ENCODE data around the gene NRG3.
"Not testable (repeated sequence)": the region's sequence is repeated elsewhere in the genome, so short reads cannot be mapped to it uniquely, and the experiment has no call there.

Gene NRG3

DNA sequence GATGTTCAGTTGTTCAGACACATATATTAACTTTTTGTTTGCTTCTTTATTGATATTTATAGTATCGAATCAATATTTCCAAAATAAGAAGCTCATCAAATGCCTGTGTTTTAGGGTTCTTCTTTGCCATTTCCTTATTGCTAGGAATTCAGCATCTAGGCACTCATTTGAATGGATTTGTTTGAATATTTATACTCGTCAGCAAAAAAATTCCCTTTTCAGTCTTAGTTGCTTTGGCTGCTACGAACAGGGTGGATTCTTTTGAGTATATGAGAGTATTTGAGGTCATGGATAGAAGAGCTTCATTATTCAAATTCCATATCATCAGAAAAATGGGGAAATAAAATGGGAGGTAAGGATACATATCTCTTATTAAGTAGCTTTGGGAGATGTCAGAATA is 706.9 kb downstream of the NRG3 start:
- DNase-seq (ENCODE audit: low spot score): no peak

DNA sequence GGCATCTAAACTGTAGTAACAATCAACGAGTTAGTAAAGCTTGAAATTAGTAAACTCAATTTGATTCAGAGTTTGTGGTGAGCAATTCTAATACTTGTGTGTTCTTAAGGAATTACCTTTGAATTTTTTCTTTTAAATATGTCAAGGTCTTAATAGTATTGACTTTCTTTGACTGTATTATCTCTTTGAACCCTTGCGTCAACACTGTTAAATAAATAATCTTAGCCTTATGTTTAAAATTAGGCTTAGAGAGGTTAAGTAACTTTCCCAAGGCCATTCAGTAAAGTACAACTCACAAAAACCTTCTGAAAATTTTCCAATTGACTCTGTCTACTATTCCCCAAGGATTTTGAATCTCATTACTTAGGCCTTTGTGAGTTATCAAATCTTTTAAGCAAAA is 716.4 kb downstream of the NRG3 start:
- DNase-seq (ENCODE audit: low spot score): no peak

DNA sequence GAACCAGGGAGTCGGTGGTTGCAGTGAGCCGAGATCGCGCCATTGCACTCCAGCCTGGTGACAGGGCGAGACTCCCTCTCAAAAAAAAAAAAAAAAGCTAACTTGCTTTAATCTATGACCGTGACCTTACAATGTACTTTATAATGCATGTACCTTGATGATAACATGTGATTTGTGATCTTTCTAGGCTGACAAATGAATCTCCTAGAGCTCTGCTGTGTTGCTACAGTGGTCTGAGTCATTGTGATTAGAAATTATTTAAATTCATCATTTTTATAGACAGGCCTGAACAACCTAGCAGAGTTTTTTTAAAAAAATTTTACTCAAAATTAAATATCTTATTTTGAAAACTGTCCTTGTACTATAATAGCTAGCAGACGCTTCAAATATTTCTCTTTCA is 722.8 kb downstream of the NRG3 start:
- no peak for DNase-seq (ENCODE audit: low spot score)

DNA sequence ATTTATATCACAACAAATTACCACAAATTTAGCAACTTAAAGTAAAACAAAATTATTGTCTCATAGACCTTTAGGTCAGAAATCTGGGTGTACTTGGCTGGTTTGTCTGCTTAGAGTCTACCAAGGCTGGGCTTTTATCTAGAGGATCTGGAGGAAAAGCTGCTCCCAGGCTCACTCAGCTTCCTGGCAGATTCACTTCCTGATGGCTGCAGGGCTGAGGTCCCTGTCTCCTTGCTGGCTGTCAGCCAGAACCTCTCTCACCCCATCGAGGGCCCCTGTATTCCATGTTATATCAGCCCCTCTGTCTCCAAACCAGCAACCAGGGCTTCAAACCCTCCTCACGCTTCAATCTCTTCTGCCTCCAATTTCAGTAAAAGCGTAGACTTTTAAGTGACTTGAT is 734.9 kb downstream of the NRG3 start:
- DNase-seq (ENCODE audit: low spot score): no peak

DNA sequence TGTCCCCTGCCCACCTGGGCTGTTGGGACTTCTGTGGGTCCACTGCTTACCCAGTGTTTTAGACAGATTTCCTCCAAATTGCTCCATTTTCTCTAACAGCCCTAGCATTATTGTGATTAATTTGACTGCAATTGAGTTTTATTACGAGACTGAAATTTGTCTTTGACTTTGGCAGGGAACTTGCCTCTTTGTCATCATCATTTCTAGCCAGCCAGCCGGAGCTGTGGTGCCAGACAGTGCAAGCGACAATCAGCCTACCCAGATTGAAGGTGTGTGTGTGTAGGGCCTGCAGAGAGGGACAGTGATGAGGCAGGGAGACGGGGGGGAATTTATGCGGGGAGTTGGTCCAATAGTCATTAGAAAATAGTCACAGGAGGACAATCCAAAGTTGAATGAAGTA is 743.0 kb downstream of the NRG3 start:
- DNase-seq (ENCODE audit: low spot score): no peak

DNA sequence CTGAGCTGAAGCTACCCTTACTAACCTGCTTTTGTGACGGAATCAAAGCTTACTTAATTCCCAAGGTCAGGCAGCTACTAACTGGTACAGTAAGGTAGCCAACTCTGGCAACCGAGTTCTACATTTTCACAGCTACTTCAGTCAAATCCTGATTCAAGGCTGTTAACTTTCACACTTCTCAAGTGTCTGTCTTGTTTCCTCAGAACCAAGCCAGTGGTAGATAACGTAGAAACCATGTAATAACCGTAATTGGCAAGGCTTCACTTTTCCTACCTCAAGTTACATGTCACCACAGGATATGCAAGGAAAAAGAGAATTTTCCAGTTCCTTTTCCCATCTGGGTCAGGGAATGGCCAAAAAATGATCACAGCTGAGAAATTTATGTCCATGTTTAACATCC is 746.7 kb downstream of the NRG3 start:
- no peak for DNase-seq (ENCODE audit: low spot score)

DNA sequence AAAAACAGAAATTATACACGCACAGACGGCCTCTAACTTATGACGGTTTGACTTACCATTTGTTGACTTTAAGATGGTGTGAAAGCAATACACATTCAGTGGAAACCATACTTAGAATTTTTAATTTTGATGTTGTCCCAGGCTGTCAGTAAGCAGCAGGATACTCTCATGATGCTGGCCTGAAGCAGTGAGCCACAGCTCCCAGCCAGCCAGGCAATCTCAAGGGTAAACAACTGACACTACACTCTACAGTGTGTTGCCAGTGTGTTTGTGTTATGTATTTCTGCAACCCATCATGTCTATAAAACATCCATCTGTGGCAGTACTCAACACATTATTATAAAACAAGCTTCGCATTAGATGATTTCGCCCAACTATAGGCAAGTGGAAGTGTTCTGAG is 747.5 kb downstream of the NRG3 start:
- DNase-seq (ENCODE audit: low spot score): no peak

DNA sequence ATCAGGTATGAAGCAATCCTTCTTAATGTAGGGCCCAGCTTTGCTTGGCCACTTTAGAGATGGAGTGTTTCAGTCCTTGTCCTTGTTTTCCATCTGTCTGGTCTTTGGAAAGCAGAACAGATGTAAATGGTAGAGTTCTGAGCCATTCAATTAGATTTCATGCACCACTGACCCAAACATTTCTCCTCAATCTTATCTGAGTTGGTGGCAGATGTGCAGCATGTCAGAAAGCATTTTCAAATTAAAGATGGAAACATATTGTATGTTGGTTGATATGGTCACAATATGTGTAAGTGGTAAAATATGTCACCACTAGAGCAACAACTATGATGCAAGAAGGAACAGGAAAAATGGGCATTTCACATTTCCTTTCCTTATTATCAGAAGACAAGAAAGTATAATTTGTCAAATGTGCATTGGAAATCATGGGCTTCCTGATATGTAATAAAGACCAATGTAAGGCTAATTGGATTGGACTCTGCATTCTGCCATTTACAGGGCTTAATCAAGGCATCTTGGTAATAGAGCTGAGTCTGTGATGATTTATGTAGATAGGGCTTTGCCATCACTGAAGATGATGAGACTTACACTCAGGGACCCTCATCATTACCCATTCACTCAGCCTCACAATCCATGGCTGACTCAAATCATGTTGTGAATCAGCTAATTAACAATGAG is 750.7 kb downstream of the NRG3 start:
- no peak for DNase-seq (ENCODE audit: low spot score)

DNA sequence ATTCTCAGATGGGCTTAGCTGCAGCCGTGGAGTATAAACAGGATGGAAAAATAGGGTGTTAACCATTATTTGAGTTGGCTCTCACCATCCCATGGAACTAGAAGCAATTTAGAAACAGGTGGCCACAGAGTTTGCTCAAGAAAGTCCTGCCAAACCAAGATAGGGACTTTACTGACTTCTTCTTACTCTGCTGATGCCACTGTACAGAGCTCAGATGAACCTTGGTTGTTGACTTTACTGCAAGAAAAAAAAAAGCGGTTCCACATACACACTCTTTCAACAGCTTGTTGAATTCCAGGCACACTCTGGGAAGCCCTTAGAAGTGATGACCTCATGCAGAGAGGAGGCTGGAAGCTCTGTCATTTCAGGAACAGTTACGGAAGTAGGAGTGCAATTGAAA is 753.4 kb downstream of the NRG3 start:
- DNase-seq (ENCODE audit: low spot score): no peak

DNA sequence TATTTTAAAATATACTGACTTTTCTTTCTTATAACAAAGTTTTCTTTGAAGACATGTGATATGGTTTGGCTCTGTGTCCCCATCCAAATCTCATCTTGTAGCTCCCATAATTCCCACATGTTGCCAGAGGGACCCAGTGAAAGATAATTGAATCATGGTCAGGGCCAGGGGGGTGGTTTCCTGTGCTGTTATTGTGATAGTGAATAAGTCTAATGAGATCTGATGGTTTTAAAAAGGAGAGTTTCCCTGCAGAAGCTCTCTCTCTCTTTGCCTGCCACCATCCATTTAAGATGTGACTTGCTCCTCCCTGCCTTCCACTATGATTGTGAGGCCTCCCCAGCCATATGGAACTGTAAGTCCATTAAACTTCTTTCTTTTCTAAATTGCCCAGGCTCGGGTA is 768.1 kb downstream of the NRG3 start:
- no peak for DNase-seq (ENCODE audit: low spot score)

DNA sequence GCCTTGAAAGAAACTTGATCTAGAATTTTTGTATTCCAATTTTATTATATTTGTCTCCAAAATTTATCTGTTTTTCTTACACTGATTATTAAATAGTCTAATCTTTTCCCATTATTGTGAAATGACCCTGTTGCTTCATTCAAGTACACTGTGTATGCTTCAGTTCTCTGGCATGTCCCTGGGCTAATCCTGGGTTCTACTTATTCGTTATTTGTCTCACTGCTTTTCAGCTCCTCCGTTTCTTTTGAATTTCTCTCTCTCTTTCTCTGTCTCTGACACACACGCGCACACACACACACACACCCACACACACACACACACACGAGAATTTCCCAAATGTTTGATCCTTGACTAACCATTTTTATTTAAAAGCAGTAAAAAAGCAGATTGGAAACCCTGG is 768.6 kb downstream of the NRG3 start:
- DNase-seq (ENCODE audit: low spot score): no peak

DNA sequence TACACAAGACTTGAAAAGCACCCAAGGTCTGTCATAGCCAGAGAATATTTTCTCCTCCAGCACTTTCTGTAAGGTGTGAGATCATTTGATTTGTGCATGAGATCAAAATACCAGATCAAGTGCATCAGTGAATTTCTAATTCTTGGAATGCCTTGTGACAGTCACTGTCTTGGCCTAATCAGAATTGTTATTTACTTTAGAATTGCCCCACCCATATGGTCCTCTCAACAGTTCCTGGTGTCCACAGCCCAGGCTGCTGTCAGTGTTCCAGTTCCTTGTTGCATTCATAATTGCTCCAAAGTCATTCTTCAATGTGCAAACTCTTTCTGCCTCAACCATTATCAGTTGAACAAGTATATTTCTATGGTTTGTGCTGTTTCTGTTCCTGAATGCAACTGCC is 770.2 kb downstream of the NRG3 start:
- DNase-seq (ENCODE audit: low spot score): no peak

DNA sequence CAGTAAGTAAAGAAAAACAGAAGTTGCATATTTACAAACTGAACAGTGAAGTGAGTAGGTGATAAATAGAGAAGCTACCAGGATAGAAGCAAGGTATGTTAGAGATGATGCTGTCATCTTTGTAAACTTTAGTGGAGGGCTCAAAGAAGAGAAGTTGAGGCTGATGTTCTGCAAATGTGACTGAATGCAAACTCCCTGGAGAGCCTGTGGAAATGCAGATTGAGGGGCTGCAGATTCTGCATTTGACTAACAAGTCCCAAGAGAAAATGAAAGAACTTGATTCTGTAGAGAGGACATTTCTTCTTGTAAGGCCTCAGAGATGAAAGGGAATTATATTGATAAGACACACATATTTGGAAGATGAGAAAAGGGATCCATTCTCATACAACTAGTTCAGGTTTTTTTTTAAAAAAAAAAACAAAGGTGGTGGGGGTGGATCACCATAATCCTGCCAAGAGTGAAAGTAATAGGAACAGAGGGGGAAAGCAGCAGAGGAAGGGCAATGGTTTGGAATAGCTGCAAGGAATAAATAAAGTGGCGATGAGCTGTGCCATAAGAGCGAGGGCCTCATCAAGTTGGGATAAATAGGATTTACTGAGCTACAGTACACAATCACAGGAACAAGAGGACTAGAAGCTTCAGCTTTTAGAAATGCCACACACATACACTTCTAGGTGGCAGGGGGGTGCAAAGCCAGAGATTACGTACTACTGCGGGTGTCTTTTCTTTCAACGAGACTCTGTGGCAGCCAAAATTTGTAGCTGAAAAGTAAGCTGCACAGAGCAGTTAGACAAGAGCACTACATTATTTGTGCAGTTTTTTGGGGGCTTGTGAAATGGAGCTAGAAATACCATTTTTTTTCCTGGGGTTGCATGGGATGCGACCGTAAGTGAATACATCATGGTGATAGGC is 778.5 kb downstream of the NRG3 start:
- no peak for DNase-seq (ENCODE audit: low spot score)

DNA sequence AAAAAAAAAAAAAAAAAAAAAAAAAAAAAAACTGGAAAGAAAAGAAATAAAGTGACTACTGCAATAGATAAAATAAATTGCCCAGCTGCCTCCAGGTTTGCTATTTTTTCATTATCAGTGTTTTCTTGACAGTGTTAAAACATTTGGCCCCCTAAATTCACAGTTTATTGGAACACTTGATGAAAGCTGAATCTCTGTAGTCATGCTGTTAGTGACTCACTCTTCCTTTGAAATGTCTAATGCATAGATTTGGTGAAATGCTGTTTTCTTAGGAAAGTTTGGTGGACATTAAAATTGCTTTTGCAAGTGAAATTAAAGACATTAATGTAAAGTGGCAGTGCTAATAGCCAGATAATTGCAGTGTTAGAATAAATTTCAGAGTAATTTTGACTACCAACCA is 785.2 kb downstream of the NRG3 start:
- no peak for DNase-seq (ENCODE audit: low spot score)

DNA sequence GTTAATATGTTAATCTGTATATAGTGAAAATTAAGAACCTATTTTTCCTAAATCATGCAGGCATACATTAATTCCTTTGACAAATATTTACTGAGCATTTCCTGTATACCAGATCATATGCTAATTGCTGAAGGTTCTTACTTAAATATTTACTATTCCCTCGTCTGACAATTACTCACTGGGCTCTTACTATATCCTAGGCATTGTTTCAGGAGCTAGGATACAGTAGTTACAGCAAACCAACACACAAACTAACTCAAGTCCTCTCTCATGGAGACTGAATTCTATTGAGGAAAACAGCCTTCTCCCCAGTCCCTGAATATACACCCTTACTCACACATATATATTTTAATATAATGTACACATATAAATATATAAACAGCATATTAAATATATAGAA is 786.0 kb downstream of the NRG3 start:
- DNase-seq (ENCODE audit: low spot score): no peak

DNA sequence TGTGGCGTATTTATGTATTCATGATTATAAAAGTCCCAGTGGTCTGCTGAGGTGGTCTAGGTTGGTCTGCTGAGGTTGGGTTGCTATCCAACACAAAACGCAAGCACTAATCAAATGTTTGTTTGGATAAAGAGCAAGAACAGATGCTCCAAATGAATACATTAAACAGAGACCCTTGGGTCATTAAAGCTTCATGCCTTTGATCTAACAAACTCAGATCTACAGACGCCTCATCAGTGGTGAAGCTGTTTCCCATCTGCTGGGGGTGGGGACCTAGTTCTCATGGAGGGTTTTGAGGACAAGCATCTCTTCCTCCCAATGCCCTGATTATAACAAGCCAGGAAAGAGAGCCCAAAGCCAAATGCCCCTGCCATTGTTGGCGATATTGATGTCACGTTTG is 786.7 kb downstream of the NRG3 start:
- DNase-seq (ENCODE audit: low spot score): no peak

DNA sequence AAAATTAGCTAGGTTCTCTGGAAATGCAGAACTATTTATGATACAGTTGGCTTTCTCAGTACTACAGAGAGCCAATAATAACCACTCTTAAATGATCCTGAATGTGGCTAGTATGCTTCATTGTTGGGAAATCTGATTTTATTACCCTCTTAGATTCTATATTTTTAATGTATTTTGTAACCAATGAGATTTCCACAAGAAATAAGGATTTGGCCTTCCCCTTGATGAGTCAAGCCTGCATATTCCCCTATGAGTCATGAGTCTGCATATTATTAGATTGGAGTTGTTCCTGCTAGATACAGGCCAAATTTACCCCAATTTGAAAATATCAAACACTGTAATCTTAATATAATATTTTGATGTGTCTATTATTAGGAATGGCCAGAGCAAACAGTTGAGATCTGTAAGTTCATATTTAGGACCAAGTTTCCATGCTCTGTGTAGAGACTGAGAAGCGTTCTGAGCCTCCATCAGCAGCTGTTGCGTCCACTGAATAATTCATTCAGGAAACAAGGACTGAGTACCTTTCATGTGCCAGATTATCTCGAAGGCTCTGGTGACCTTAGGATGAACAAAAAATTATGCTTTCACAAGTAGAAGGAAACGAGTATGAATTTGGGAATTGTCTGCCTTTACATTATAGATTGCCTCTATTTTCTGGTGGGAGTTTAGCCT is 793.4 kb downstream of the NRG3 start:
- DNase-seq (ENCODE audit: low spot score): no peak

DNA sequence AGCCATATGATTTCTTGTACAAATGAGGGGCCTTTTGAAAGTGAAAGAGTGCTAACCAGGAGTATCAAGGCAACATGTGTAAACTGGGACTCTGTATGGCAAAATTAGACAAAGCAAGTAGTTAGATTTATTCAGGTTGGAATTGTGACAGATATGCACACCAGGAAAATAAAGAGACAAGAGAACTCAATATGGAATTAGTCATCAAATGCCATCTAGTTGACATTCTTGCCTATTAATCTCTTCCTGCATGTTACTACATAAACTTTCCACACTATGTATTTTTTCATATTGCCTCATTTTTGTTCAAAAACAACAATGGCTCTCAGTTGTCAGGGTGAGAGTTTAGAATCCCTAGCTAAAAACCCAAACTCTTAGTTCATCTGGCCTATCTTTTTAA is 799.0 kb downstream of the NRG3 start:
- no peak for DNase-seq (ENCODE audit: low spot score)

DNA sequence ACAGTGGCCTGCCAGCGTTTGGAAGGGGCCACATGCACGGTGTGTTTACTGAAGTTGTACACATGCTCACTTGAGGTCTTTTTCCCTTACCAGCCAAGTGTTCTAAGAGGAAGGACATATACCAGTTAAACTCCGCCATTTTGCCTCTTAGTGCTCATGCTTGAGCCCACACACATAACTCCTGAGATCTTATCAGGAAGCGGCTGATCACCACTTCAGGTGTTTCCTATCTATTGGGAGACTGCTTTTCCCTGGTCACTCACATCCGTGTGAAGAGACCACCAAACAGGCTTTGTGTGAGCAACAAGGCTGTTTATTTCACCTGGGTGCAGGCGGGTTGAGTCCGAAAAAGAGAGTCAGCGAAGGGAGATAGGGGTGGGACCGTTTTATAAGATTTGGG is 802.9 kb downstream of the NRG3 start:
- DNase-seq (ENCODE audit: low spot score): not testable (repeated sequence)

DNA sequence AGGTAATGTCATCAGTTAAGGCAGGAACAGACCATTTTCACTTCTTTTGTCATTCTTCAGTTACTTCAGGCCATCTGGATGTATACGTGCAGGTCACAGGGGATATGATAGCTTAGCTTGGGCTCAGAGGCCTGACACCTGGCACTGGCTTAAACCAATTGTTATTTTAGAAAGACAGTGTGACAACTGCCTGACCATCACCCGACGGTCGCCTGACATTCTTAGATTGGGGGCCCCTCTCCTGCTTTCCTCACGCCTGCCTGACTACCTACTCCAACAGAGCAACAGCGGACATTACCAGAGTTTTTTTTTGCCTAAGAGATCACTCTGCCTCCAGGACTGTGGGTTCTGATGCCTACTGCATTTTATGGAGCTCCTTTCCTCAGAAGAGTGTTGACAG is 803.5 kb downstream of the NRG3 start:
- DNase-seq (ENCODE audit: low spot score): not testable (repeated sequence)

DNA sequence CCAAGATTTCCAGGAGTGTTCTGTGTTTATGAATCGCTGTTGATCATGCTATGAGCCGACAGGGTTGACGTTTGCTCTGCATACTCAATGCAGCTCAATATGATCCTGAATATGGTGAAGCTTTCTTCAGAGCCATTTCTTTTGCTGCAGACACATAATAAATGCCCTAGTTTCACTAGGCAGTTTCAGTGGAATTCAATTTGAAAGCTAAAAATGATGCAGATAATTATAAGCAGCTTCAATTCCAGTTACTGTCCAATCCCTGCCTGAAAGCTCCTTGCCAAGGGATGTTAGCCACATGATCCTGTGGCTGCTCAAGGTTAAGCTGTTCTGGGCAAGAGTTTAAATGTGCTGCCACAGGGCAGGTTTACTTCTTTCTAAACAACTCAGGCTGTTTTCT is 805.6 kb downstream of the NRG3 start:
- no peak for DNase-seq (ENCODE audit: low spot score)

DNA sequence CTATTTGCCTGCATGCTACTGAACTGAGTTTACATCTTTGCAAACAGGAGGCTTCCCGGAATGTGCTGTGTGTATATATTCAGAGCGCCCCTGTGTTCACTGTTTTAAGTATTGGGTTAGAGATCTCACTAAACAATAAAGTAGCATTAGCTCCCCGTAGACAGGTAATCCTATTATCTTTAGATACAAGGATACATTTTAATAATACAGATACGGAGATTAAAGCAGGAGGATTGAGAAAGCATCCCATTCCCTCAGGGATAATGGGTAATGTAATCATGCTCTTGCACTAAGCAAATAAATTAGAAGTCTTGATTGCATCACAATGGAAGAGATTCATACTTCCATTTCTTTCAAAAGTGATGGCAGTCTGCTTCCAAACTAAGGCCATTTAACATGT is 809.0 kb downstream of the NRG3 start:
- no peak for DNase-seq (ENCODE audit: low spot score)

DNA sequence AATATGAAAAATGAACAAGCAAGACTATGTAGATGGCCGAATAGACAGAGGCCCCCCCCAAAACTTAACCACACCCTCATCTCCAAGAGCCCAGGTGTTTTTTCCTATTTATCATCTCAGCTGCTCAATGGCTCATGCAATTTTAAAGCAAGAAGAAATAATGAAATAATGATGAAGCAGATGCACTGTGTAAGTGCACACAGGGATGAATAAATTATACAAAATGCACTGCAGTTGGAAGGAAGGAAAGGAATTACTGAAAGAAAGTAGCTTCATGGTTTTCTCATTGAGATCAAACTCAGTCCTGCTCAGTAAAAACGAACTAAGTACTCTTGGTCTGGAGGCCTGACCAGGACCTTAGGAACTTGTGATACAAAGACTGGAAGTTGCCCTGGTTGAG is 810.1 kb downstream of the NRG3 start:
- no peak for DNase-seq (ENCODE audit: low spot score)

Data from hematopoietic multipotent progenitor cell treated with erythropoietin and hydrocortisone succinate and interleukin-3 and kit ligand, for 17 days (in vitro differentiated cells).